OCI-LY1 (cell line): ENCODE results near the gene SORL1-AS1.

Experiments
- CTCF ChIP-seq: fragments of 200-600 bp; sonication (generic), shearing (Covaris generic); IDR thresholded peaks from 2 replicates; pipeline ENCODE4 v1.5.1; 2017; ENCODE audit warnings: mild to moderate bottlenecking, antibody characterized with exemption, low read length, moderate library complexity, mixed read lengths
- EZH2 ChIP-seq: fragments of 200-600 bp; sonication (generic), shearing (Covaris generic); IDR thresholded peaks from 2 replicates; pipeline ENCODE4 v1.8.0; 2017; ENCODE audit warnings: borderline replicate concordance, mixed run types, mild to moderate bottlenecking, antibody characterized with exemption, low read length, moderate library complexity, mixed read lengths

GRCh38 chr11:121500717-121501116, 48.0 kb upstream of the SORL1-AS1 start:
- TF ChIP-seq EZH2 (no peak), CTCF (no peak)
